ENCODE data around the gene ISCA2. TPM values are rescaled to one million over a fixed set of nuclear protein-coding genes. Genes with fewer than 3 reads are reported as not detected.

Gene ISCA2
- polyA plus RNA-seq, 6 donors from 2014 or later: 63.9 to 84.9 (median 77.1) TPM

- DNase-seq: no peak
- no peak overlapping the region for H3K4me3 Mint-ChIP-seq
- no peaks in the 10 kb centered on the region for H3K27me3 Mint-ChIP-seq
- H3K36me3 Mint-ChIP-seq: peaks cover 14 to 29% of the 10 kb centered on the region in 2 donors
- ATAC-seq (ENCODE audit: low read depth in 2 of 2): no peak
- H3K9me3 Mint-ChIP-seq: peaks cover 0 to 5% (median 0%) of the 10 kb centered on the region in 7 donors
- H3K27ac Mint-ChIP-seq: no peak overlapping the region
- peaks cover 0 to 5% (median 0%) of the 10 kb centered on the region in 3 donors for H3K4me1 Mint-ChIP-seq
Observed at GRCh38 chr14:74469548-74470518, 23.7 kb upstream of the ISCA2 start.

- Mint-ChIP-seq H3K4me1 (peaks cover 0 to 5% (median 5%) of the 10 kb centered on the region in 3 donors), H3K36me3 (peaks cover 20 to 37% of the 10 kb centered on the region in 2 donors), H3K9me3 (peaks cover 0 to 5% (median 0%) of the 10 kb centered on the region in 7 donors), H3K27me3 (no peaks in the 10 kb centered on the region), H3K27ac (no peak overlapping the region), H3K4me3 (no peak overlapping the region)
- ATAC-seq (ENCODE audit: low read depth in 2 of 2) (no peak), DNase-seq (no peak)
Observed at GRCh38 chr14:74472601-74473000, 21.0 kb upstream of the ISCA2 start.

- peaks cover 0 to 5% (median 0%) of the 10 kb centered on the region in 7 donors for H3K9me3 Mint-ChIP-seq
- peaks cover 27 to 30% of the 10 kb centered on the region in 2 donors for H3K36me3 Mint-ChIP-seq
- H3K4me3 Mint-ChIP-seq: no peak overlapping the region
- peaks cover 0 to 5% (median 5%) of the 10 kb centered on the region in 3 donors for H3K4me1 Mint-ChIP-seq
- ATAC-seq (ENCODE audit: low read depth in 2 of 2): no peak
- DNase-seq: no peak
- H3K27ac Mint-ChIP-seq: no peak overlapping the region
- no peaks in the 10 kb centered on the region for H3K27me3 Mint-ChIP-seq
Observed at GRCh38 chr14:74474376-74474775, 19.2 kb upstream of the ISCA2 start.

GRCh38 chr14:74475678-74476077, 17.9 kb upstream of the ISCA2 start:
- peaks cover 0 to 5% (median 0%) of the 10 kb centered on the region in 7 donors for H3K9me3 Mint-ChIP-seq
- H3K27me3 Mint-ChIP-seq: no peaks in the 10 kb centered on the region
- DNase-seq: no peak
- H3K27ac Mint-ChIP-seq: no peak overlapping the region
- H3K4me3 Mint-ChIP-seq: no peak overlapping the region
- H3K36me3 Mint-ChIP-seq: peaks cover 33 to 34% of the 10 kb centered on the region in 2 donors
- no peak for ATAC-seq (ENCODE audit: low read depth in 2 of 2)
- H3K4me1 Mint-ChIP-seq: peaks cover 0 to 5% (median 5%) of the 10 kb centered on the region in 3 donors

GRCh38 chr14:74476107-74476506, 17.5 kb upstream of the ISCA2 start:
- Mint-ChIP-seq H3K36me3 (peaks cover 37 to 38% of the 10 kb centered on the region in 2 donors), H3K9me3 (peaks cover 0 to 5% (median 0%) of the 10 kb centered on the region in 7 donors), H3K4me3 (peak overlapping the region in 1 of 8 donors; percentile 19), H3K4me1 (peaks cover 0 to 5% (median 5%) of the 10 kb centered on the region in 3 donors), H3K27ac (peak overlapping the region in 2 of 6 donors; percentile 6 to 32), H3K27me3 (no peaks in the 10 kb centered on the region)
- ATAC-seq (ENCODE audit: low read depth in 2 of 2): no peak
- DNase-seq: no peak

GRCh38 chr14:74476607-74477006, 17.0 kb upstream of the ISCA2 start:
- DNase-seq (no peak), ATAC-seq (ENCODE audit: low read depth in 2 of 2) (no peak)
- H3K9me3 Mint-ChIP-seq: peaks cover 0 to 5% (median 0%) of the 10 kb centered on the region in 7 donors
- peaks cover 0 to 5% (median 5%) of the 10 kb centered on the region in 3 donors for H3K4me1 Mint-ChIP-seq
- no peak overlapping the region for H3K27ac Mint-ChIP-seq
- H3K27me3 Mint-ChIP-seq: no peaks in the 10 kb centered on the region
- peak overlapping the region in 1 of 8 donors; percentile 19 for H3K4me3 Mint-ChIP-seq
- H3K36me3 Mint-ChIP-seq: peaks cover 40 to 42% of the 10 kb centered on the region in 2 donors

- DNase-seq (no peak), ATAC-seq (ENCODE audit: low read depth in 2 of 2) (no peak)
- no peaks in the 10 kb centered on the region for H3K27me3 Mint-ChIP-seq
- H3K9me3 Mint-ChIP-seq: no peaks in the 10 kb centered on the region
- H3K27ac Mint-ChIP-seq: no peak overlapping the region
- peaks cover 39 to 40% of the 10 kb centered on the region in 2 donors for H3K36me3 Mint-ChIP-seq
- peaks cover 0 to 5% (median 0%) of the 10 kb centered on the region in 3 donors for H3K4me1 Mint-ChIP-seq
- no peak overlapping the region for H3K4me3 Mint-ChIP-seq
Observed at GRCh38 chr14:74478996-74479635, 14.4 kb upstream of the ISCA2 start.

GRCh38 chr14:74480046-74480445, 13.5 kb upstream of the ISCA2 start:
- Mint-ChIP-seq H3K27ac (peak overlapping the region in 1 of 6 donors; percentile 65), H3K4me3 (no peak overlapping the region), H3K9me3 (no peaks in the 10 kb centered on the region), H3K27me3 (no peaks in the 10 kb centered on the region), H3K36me3 (peaks cover 37 to 43% of the 10 kb centered on the region in 2 donors), H3K4me1 (peaks cover 0 to 5% (median 0%) of the 10 kb centered on the region in 3 donors)
- no peak for ATAC-seq (ENCODE audit: low read depth in 2 of 2)
- DNase-seq: no peak

GRCh38 chr14:74482571-74482970, 11.0 kb upstream of the ISCA2 start:
- Mint-ChIP-seq H3K4me3 (no peak overlapping the region), H3K9me3 (no peaks in the 10 kb centered on the region), H3K27ac (no peak overlapping the region), H3K36me3 (peaks cover 31 to 35% of the 10 kb centered on the region in 2 donors), H3K4me1 (no peaks in the 10 kb centered on the region), H3K27me3 (no peaks in the 10 kb centered on the region)
- DNase-seq (no peak), ATAC-seq (ENCODE audit: low read depth in 2 of 2) (no peak)

- Mint-ChIP-seq H3K27ac (no peak overlapping the region), H3K36me3 (peaks cover 26 to 35% of the 10 kb centered on the region in 2 donors), H3K4me1 (peaks cover 0 to 1% (median 0%) of the 10 kb centered on the region in 3 donors), H3K9me3 (no peaks in the 10 kb centered on the region), H3K27me3 (no peaks in the 10 kb centered on the region), H3K4me3 (no peak overlapping the region)
- DNase-seq: no peak
- ATAC-seq (ENCODE audit: low read depth in 2 of 2): no peak
Observed at GRCh38 chr14:74483321-74483720, 10.2 kb upstream of the ISCA2 start.

- DNase-seq: no peak
- no peak overlapping the region for H3K4me3 Mint-ChIP-seq
- H3K9me3 Mint-ChIP-seq: no peaks in the 10 kb centered on the region
- H3K36me3 Mint-ChIP-seq: peaks cover 13 to 27% of the 10 kb centered on the region in 2 donors
- H3K4me1 Mint-ChIP-seq: peaks cover 6 to 11% (median 6%) of the 10 kb centered on the region in 3 donors
- H3K27ac Mint-ChIP-seq: no peak overlapping the region
- no peak for ATAC-seq (ENCODE audit: low read depth in 2 of 2)
- no peaks in the 10 kb centered on the region for H3K27me3 Mint-ChIP-seq
Observed at GRCh38 chr14:74486164-74486563, 7.4 kb upstream of the ISCA2 start.

GRCh38 chr14:74488786-74489397, 4.7 kb upstream of the ISCA2 start:
- peak overlapping the region in 2 of 6 donors; percentile 3 to 6 for H3K27ac Mint-ChIP-seq

GRCh38 chr14:74490486-74490885, 3.1 kb upstream of the ISCA2 start:
- Mint-ChIP-seq H3K36me3 (no peaks in the 10 kb centered on the region), H3K27ac (no peak overlapping the region), H3K4me1 (peaks cover 19 to 29% (median 21%) of the 10 kb centered on the region in 3 donors), H3K27me3 (no peaks in the 10 kb centered on the region), H3K9me3 (no peaks in the 10 kb centered on the region), H3K4me3 (peak overlapping the region in 2 of 8 donors; percentile 7 to 29)
- no peak for DNase-seq
- no peak for ATAC-seq (ENCODE audit: low read depth in 2 of 2)

More at GRCh38 chr14:74488786-74489397, 4.7 kb upstream of the ISCA2 start:
- peaks cover 6 to 15% (median 9%) of the 10 kb centered on the region in 3 donors for H3K4me1 Mint-ChIP-seq
- no peaks in the 10 kb centered on the region for H3K9me3 Mint-ChIP-seq
- H3K27me3 Mint-ChIP-seq: no peaks in the 10 kb centered on the region
- peaks cover 0 to 8% of the 10 kb centered on the region in 2 donors for H3K36me3 Mint-ChIP-seq
- peak overlapping the region in 1 of 8 donors; percentile 30 for H3K4me3 Mint-ChIP-seq
- no peak for ATAC-seq (ENCODE audit: low read depth in 2 of 2)
- no peak for DNase-seq

All from naive B cell (primary cell).